ENCODE data around the gene TSPAN4. TPM values are rescaled to one million over a fixed set of nuclear protein-coding genes. Genes with fewer than 3 reads are reported as not detected.

TSPAN4 gene
- total and polyA plus RNA-seq, 2 donors (not counting 1 experiment from before 2014, with no cell fraction given), result 102 to 191 TPM

- Histone ChIP-seq H3K4me1 (ENCODE audit: control insufficient read depth, extremely low read depth, insufficient read depth, low read length) (peaks cover 11% of the 10 kb centered on the region), H3K9me3 (ENCODE audit: control insufficient read depth, insufficient read depth, low read depth, low read length) (no peaks in the 10 kb centered on the region), H4K20me1 (ENCODE audit: control insufficient read depth, extremely low read depth, insufficient read depth, low read length) (no peaks in the 10 kb centered on the region), H2AFZ (ENCODE audit: low read length) (no peak overlapping the region), H3K36me3 (ENCODE audit: control insufficient read depth, insufficient read depth, low read length) (peaks cover 24% of the 10 kb centered on the region), H3K4me2 (ENCODE audit: extremely low read depth, insufficient read depth, low read length) (peak overlapping the region; percentile 89), H3K27me3 (ENCODE audit: control insufficient read depth, insufficient read depth, low read length) (no peaks in the 10 kb centered on the region), H3K4me3 (replicated peaks in 1 of 4; ENCODE audit: control extremely low read depth in 1 of 4, insufficient read depth in 1 of 4, low read depth in 3 of 4, low read length in 4 of 4) (peak overlapping the region; percentile 70 to 98 (median 86)), H3K27ac (ENCODE audit: insufficient read depth, low read length) (peak overlapping the region; percentile 96), H3K9ac (ENCODE audit: insufficient read depth, low read length) (peak overlapping the region; percentile 13), H3K79me2 (ENCODE audit: control insufficient read depth, insufficient read depth, low read length) (peaks cover 38% of the 10 kb centered on the region)
- DNase-seq (ENCODE audit: low read depth in 2 of 2), result no peak
- TF ChIP-seq CTCF (conservative IDR thresholded peaks at IDR 0.05 in 1 of 2, IDR thresholded peaks at IDR 0.05 in 1 of 2; ENCODE audit: low read depth in 1 of 2, low read length in 2 of 2), result no peak
- no peak for TF ChIP-seq EZH2 (IDR thresholded peaks at IDR 0.05; ENCODE audit: low read length, missing control alignments)
Measured at GRCh38 chr11:811446-812245, 31.0 kb upstream of the TSPAN4 start.

DNA sequence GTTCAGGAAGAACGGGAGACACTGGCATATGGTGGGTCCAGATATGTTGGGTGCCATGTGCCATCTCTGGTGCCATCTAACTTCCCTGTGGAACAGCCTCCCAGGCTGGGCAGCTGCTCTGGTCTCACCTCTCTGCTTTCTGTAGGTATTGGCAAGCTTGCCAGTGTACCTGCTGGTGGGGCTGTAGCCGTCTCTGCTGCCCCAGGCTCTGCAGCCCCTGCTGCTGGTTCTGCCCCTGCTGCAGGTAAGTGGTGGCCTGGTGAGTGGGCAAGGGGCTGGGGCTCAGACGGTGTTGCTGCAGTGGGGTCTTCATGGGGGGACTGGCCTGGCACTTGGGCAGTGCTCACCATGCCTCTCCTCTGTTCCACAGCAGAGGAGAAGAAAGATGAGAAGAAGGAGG lies 30.3 kb upstream of the TSPAN4 start:
- H3K4me2 ChIP-seq (ENCODE audit: extremely low read depth, insufficient read depth, low read length), result no peak overlapping the region
- no peak for DNase-seq (ENCODE audit: low read depth in 2 of 2)
- peaks cover 38% of the 10 kb centered on the region for H3K79me2 ChIP-seq (ENCODE audit: control insufficient read depth, insufficient read depth, low read length)
- H3K4me1 ChIP-seq (ENCODE audit: control insufficient read depth, extremely low read depth, insufficient read depth, low read length), result peaks cover 11% of the 10 kb centered on the region
- no peak for TF ChIP-seq CTCF (conservative IDR thresholded peaks at IDR 0.05 in 1 of 2, IDR thresholded peaks at IDR 0.05 in 1 of 2; ENCODE audit: low read depth in 1 of 2, low read length in 2 of 2)
- TF ChIP-seq EZH2 (IDR thresholded peaks at IDR 0.05; ENCODE audit: low read length, missing control alignments), result no peak
- H3K9me3 ChIP-seq (ENCODE audit: control insufficient read depth, insufficient read depth, low read depth, low read length), result no peaks in the 10 kb centered on the region
- no peak overlapping the region for H3K9ac ChIP-seq (ENCODE audit: insufficient read depth, low read length)
- H3K4me3 ChIP-seq (replicated peaks in 1 of 4; ENCODE audit: control extremely low read depth in 1 of 4, insufficient read depth in 1 of 4, low read depth in 3 of 4, low read length in 4 of 4), result no peak overlapping the region
- no peak overlapping the region for H2AFZ ChIP-seq (ENCODE audit: low read length)
- peaks cover 24% of the 10 kb centered on the region for H3K36me3 ChIP-seq (ENCODE audit: control insufficient read depth, insufficient read depth, low read length)
- no peaks in the 10 kb centered on the region for H3K27me3 ChIP-seq (ENCODE audit: control insufficient read depth, insufficient read depth, low read length)
- H4K20me1 ChIP-seq (ENCODE audit: control insufficient read depth, extremely low read depth, insufficient read depth, low read length), result no peaks in the 10 kb centered on the region
- H3K27ac ChIP-seq (ENCODE audit: insufficient read depth, low read length), result no peak overlapping the region

DNA sequence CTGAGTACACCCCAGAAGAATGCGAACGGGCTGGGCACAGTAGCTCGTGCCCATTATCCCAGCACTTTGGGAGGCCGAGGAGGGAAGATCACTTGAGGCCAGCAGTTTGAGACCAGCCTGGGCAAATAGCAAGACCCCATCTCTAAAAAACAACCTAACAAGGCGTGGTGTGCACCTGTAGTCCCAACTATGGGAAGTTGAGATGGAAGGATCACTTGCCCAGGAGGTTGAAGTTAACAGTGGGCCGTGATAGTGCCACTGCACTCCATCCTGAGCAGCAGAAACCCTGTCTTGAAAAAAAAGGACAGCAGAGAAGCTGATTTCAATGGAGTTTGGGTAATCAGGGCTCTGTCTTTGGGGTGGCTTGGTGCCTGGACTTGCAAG lies 29.6 kb upstream of the TSPAN4 start:
- Histone ChIP-seq H3K79me2 (ENCODE audit: control insufficient read depth, insufficient read depth, low read length) (peaks cover 36% of the 10 kb centered on the region), H3K4me2 (ENCODE audit: extremely low read depth, insufficient read depth, low read length) (no peak overlapping the region), H2AFZ (ENCODE audit: low read length) (no peak overlapping the region), H3K27ac (ENCODE audit: insufficient read depth, low read length) (no peak overlapping the region), H3K4me1 (ENCODE audit: control insufficient read depth, extremely low read depth, insufficient read depth, low read length) (peaks cover 11% of the 10 kb centered on the region), H4K20me1 (ENCODE audit: control insufficient read depth, extremely low read depth, insufficient read depth, low read length) (no peaks in the 10 kb centered on the region), H3K4me3 (replicated peaks in 1 of 4; ENCODE audit: control extremely low read depth in 1 of 4, insufficient read depth in 1 of 4, low read depth in 3 of 4, low read length in 4 of 4) (no peak overlapping the region), H3K9ac (ENCODE audit: insufficient read depth, low read length) (no peak overlapping the region), H3K36me3 (ENCODE audit: control insufficient read depth, insufficient read depth, low read length) (peaks cover 24% of the 10 kb centered on the region), H3K27me3 (ENCODE audit: control insufficient read depth, insufficient read depth, low read length) (no peaks in the 10 kb centered on the region), H3K9me3 (ENCODE audit: control insufficient read depth, insufficient read depth, low read depth, low read length) (no peaks in the 10 kb centered on the region)
- TF ChIP-seq CTCF (conservative IDR thresholded peaks at IDR 0.05 in 1 of 2, IDR thresholded peaks at IDR 0.05 in 1 of 2; ENCODE audit: low read depth in 1 of 2, low read length in 2 of 2), result no peak
- TF ChIP-seq EZH2 (IDR thresholded peaks at IDR 0.05; ENCODE audit: low read length, missing control alignments), result no peak
- DNase-seq (ENCODE audit: low read depth in 2 of 2), result no peak

Measured in fibroblast of lung (primary cell).